GM12878 (cell line): ENCODE results near the gene PAK5. TPM values are rescaled to one million over a fixed set of nuclear protein-coding genes. Genes with fewer than 3 reads are reported as not detected.

ENCODE experiments used
- ATAC-seq: fragments of 200-7000 bp; cut with Tn5 transposase; 3 replicates; pipeline ENCODE4 v1.9.1; 2020; ENCODE audit warnings: mild to moderate bottlenecking, moderate library complexity
- BruUV-seq: library from RNA; stranded (reverse); fragments of 400-500 nt; replicated peaks from 2 replicates; lab custom pipeline; 2021; lab: Mats Ljungman, UMichigan
- CTCF ChIA-PET: fragments of 300-600 bp; sonication (Branson Sonifier 250); formaldehyde crosslinking; extraction: SDS; loops from one replicate; lab custom pipeline; 2021; ENCODE audit warnings: inconsistent platforms; lab: Yijun Ruan, JAX
- POLR2A ChIA-PET: fragments of 350-600 bp; formaldehyde crosslinking; extraction: SDS; loops from one replicate; lab custom pipeline; 2021; ENCODE audit warnings: inconsistent platforms; lab: Charles Lee
- RAD21 ChIA-PET: fragments of 300-600 bp; sonication (Branson Sonifier 250); formaldehyde crosslinking; loops from one replicate; lab custom pipeline; 2023; ENCODE audit warnings: antibody characterized with exemption; ENCODE audit not compliant: unreplicated experiment; lab: Charles Lee
- SMC1A ChIA-PET: fragments of 300-600 bp; sonication (Branson Sonifier 250); formaldehyde crosslinking; loops from one replicate; lab custom pipeline; 2023; ENCODE audit not compliant: unreplicated experiment, uncharacterized antibody; lab: Charles Lee
- DNase-seq: peaks from one replicate; pipeline ENCODE4 v3.0.0-alpha.2; 2011; ENCODE audit warnings: low read depth, low spot score
- FAIRE-seq: peaks from 3 replicates; lab custom pipeline; 2011; peaks lifted over from hg19 to GRCh38; lab: Jason Lieb, UNC
- H2AFZ ChIP-seq: 2 replicates; pipeline ENCODE4 v1.6.0; 2011; ENCODE audit warnings: low read depth, low read length, control low read depth; ENCODE audit not compliant: control insufficient read depth
- H3K27ac ChIP-seq: 2 replicates; pipeline ENCODE4 v1.5.1; 2011; ENCODE audit warnings: control low read depth; ENCODE audit not compliant: control insufficient read depth, insufficient read depth
- H3K27me3 ChIP-seq, 2 experiments: replicated peaks in 1 of 2; 2 replicates each; pipeline versions ENCODE4 v1.6.0 to v1.6.1; 2011; ENCODE audit warnings: low read length in 1 of 2; ENCODE audit not compliant: control insufficient read depth in 2 of 2, insufficient read depth in 2 of 2
- H3K36me3 ChIP-seq, 2 experiments: 2 replicates each; pipeline ENCODE4 v1.5.1; 2011; ENCODE audit warnings: low read length in 1 of 2; ENCODE audit not compliant: control insufficient read depth in 2 of 2, insufficient read depth in 2 of 2
- H3K4me1 ChIP-seq: 2 replicates; pipeline ENCODE4 v1.6.1; 2011; ENCODE audit warnings: mild to moderate bottlenecking, low read length, moderate library complexity, mixed read lengths; ENCODE audit not compliant: control insufficient read depth, insufficient read depth
- H3K4me2 ChIP-seq: 2 replicates; pipeline ENCODE4 v1.6.0; 2011; ENCODE audit warnings: control low read depth; ENCODE audit not compliant: control insufficient read depth, insufficient read depth
- H3K4me3 ChIP-seq: fragments of 200-600 bp; sonication (generic); 2 replicates; pipeline ENCODE4 v1.5.1; 2016
- H3K79me2 ChIP-seq: 2 replicates; pipeline ENCODE4 v1.6.0; 2011; ENCODE audit warnings: low read length; ENCODE audit not compliant: control insufficient read depth, insufficient read depth
- H3K9ac ChIP-seq: 2 replicates; pipeline ENCODE4 v1.8.0; 2011; ENCODE audit warnings: low read length, control low read depth, mixed read lengths; ENCODE audit not compliant: control insufficient read depth, insufficient read depth
- H3K9me3 ChIP-seq: replicated peaks from 3 replicates; pipeline ENCODE4 v1.5.1; 2011; ENCODE audit warnings: mild to moderate bottlenecking, low read length; ENCODE audit not compliant: control insufficient read depth, insufficient read depth
- H4K20me1 ChIP-seq: 2 replicates; pipeline ENCODE4 v1.6.0; 2011; ENCODE audit not compliant: control insufficient read depth, insufficient read depth
- EGR1 ChIP-seq, 2 experiments: IDR thresholded peaks; 1 replicate in 1 of 2; 2 replicates in 1 of 2; pipeline ENCODE4 v1.6.1; 2011 to 2012; ENCODE audit warnings: low read depth in 2 of 2, low read length in 2 of 2, borderline replicate concordance in 1 of 2, mild to moderate bottlenecking in 1 of 2, moderate library complexity in 1 of 2
- IRF4 ChIP-seq: IDR thresholded peaks from 2 replicates; pipeline ENCODE4 v1.6.1; 2011; ENCODE audit warnings: low read depth, low read length
- MXI1 ChIP-seq: fragments of 150-350 bp; IDR thresholded peaks from 2 replicates; pipeline ENCODE4 v1.6.1; 2011; ENCODE audit warnings: low read depth, mild to moderate bottlenecking, inconsistent platforms, low read length, improper control_type of control experiment
- MYC ChIP-seq: IDR thresholded peaks from 2 replicates; pipeline ENCODE4 v1.6.1; 2011; ENCODE audit warnings: mild to moderate bottlenecking, low read length, moderate library complexity, inconsistent platforms; ENCODE audit not compliant: insufficient read depth, insufficient replicate concordance, insufficient read length, severe bottlenecking
- NBN ChIP-seq: fragments of 450-650 bp; IDR thresholded peaks from 2 replicates; pipeline ENCODE4 v1.6.1; 2016
- NFYA ChIP-seq: IDR thresholded peaks from 2 replicates; pipeline ENCODE4 v1.6.1; 2011; ENCODE audit warnings: low read depth, mild to moderate bottlenecking, low read length, improper control_type of control experiment, borderline replicate concordance
- NR2F1 ChIP-seq: fragments of 450-650 bp; conservative IDR thresholded peaks from 2 replicates; pipeline ENCODE4 v1.6.1; 2017; ENCODE audit warnings: mild to moderate bottlenecking
- RAD51 ChIP-seq: fragments of 450-650 bp; IDR thresholded peaks from 2 replicates; pipeline ENCODE4 v1.6.1; 2016; ENCODE audit warnings: moderate library complexity, mild to moderate bottlenecking, inconsistent platforms
- ZNF274 ChIP-seq: IDR thresholded peaks from one replicate; pipeline ENCODE4 v1.8.0; 2011; ENCODE audit not compliant: insufficient read length, insufficient read depth
- WGBS: methylation state at CpG from one replicate; pipeline ENCODE4 v1.1.6; 2016; ENCODE audit warnings: low lambda C conversion rate; ENCODE audit not compliant: insufficient replicate concordance, insufficient coverage; ENCODE audit errors: missing lambda C conversion rate; 5-methylcytosine and 5-hydroxymethylcytosine counted together
- in situ Hi-C: fragments of 300-500 bp; cut with MboI; formaldehyde crosslinking; loops from 9 replicates; pipeline ENCODE4 v1.14.3; 2018; ENCODE audit warnings: mixed read lengths
- intact Hi-C: fragments of 100-400 bp; cut with micrococcal nuclease; formaldehyde crosslinking; loops from one replicate; pipeline ENCODE4 v1.14.2; 2022; ENCODE audit not compliant: unreplicated experiment
- polyA plus RNA-seq, 11 experiments: library from polyadenylated mRNA; depleted of rRNA in 4 of 11; unstranded in 6 of 11; stranded (reverse) in 5 of 11; fragments of >200 nt; fragmentation: Nextera tagmentation in 4 of 11; fragmentation: Illumina TruSeq in 1 of 11; extraction: Ambion mirVana in 4 of 11; extraction: Trizol in 1 of 11; gene quantifications; 1 replicate in 1 of 11; 2 replicates in 10 of 11; pipeline versions ENCODE4 v1.2.1 to v1.2.3, GENCODE V29; 2011 to 2016; ENCODE audit warnings: inconsistent platforms in 2 of 11, missing spikeins in 2 of 11, low read depth in 1 of 11
- total RNA-seq, 4 experiments: library from RNA; depleted of rRNA in 3 of 4; stranded (reverse); fragments of >200 nt in 3 of 4; fragmentation: Illumina TruSeq in 1 of 4; extraction: Trizol in 1 of 4; gene quantifications; 2 replicates each; pipeline versions ENCODE4 v1.2.1 to v1.2.3, GENCODE V29; 2013 to 2021
- TF ChIP-seq, protein P1 (sequence below): fragments of 150-350 bp; IDR thresholded peaks from 2 replicates; pipeline ENCODE4 v1.6.1; 2016; ENCODE audit warnings: low read depth, low read length
- TF ChIP-seq, protein P2 (sequence below): IDR thresholded peaks from 2 replicates; pipeline ENCODE4 v1.6.1; 2012; ENCODE audit warnings: mild to moderate bottlenecking, low read depth, low read length

Gene PAK5
- total and polyA plus RNA-seq, 10 of the 15 experiments (the other 5 are each of a cell fraction or from before 2014, with no cell fraction given) = not detected

DNA sequence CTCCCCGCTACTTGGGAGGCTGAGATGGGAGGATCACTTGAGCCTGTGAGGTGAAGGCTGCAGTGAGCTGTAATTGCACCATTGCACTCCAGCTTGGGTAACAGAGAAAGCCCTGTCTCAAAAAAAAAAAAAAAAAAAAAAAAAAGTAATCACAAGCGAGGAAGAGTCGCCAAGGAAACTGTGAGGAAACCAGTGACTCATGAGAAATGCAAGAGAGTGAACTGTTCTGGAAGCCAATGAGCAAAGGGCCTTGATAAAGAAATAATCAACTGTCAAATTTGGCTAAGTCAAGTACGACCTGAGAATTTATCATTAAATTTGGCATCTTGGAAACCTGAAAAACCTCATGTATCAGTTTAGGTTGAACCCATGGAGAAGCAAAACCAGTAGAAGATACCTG, 340.6 kb downstream of the PAK5 start:
- BruUV-seq = no TSS peak
- Histone ChIP-seq H4K20me1 (no peaks in the 10 kb centered on the region), H3K4me1 (peaks cover 4% of the 10 kb centered on the region; the same call in 1 of the 2 replicates), H3K4me3 (no peak overlapping the region), H3K9me3 (no peaks in the 10 kb centered on the region; the same call in 2 of the 3 replicates), H3K79me2 (no peaks in the 10 kb centered on the region), H2AFZ (no peak overlapping the region), H3K4me2 (no peak overlapping the region), H3K27ac (no peak overlapping the region), H3K27me3 (no peaks in the 10 kb centered on the region), H3K9ac (no peak overlapping the region), H3K36me3 (no peaks in the 10 kb centered on the region)
- ChIA-PET POLR2A (no interaction called here), SMC1A (no interaction called here), RAD21 (no interaction called here), CTCF (interaction anchor here (1.2 kb wide), 1 partner anchor 90 kb away, joined by 4 read pairs; no protein-coding TSS in a partner anchor)
- 5% methylated on average over 4 of the region's 4 CpGs for WGBS
- no peak for FAIRE-seq
- no peak for DNase-seq
- no peak for TF ChIP-seq ZNF274
- in situ Hi-C loops (no loop called here), intact Hi-C loops (no loop called here)
- no peak for ATAC-seq

DNA sequence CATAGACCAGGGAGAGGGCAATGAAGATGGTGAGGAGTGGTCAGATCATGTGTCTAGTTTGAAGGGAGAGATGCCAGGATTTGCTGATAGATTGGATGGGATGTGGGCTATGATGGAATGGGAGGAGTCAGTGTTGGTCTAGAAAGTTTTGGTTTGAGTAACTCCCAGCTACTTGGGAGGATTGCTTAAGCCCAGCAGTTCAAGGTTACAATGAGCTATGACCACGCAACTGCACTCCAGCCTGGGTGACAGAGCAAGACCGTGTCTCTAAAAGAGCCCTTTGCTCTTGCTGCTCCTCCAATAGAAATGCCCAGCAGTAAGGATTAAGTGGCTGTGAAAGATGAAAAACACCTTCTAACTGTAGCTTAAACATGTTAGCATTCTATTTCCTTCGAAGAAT, 342.7 kb downstream of the PAK5 start:
- Histone ChIP-seq H3K9me3 (no peaks in the 10 kb centered on the region; the same call in 2 of the 3 replicates), H3K4me2 (no peak overlapping the region), H3K4me3 (no peak overlapping the region), H3K27me3 (no peaks in the 10 kb centered on the region; a peak in 1 of 4 replicates), H3K36me3 (no peaks in the 10 kb centered on the region), H3K79me2 (no peaks in the 10 kb centered on the region), H3K27ac (no peak overlapping the region), H2AFZ (no peak overlapping the region), H3K4me1 (peaks cover 4% of the 10 kb centered on the region; the same call in 1 of the 2 replicates), H4K20me1 (no peaks in the 10 kb centered on the region), H3K9ac (no peak overlapping the region)
- ATAC-seq (no peak), DNase-seq (no peak), FAIRE-seq (no peak)
- POLR2A ChIA-PET = no interaction called here
- WGBS = 7% methylated on average over 3 of the region's 3 CpGs
- in situ Hi-C loops (no loop called here), intact Hi-C loops (no loop called here)
- no TSS peak for BruUV-seq
- SMC1A ChIA-PET = no interaction called here
- CTCF ChIA-PET = no interaction called here
- RAD21 ChIA-PET = no interaction called here
- TF ChIP-seq MXI1 (no peak), NR2F1 (no peak), RAD51 (no peak), EGR1 (IDR thresholded peaks at IDR 0.05; ENCODE audit: borderline replicate concordance in 1 of 2, low read depth in 2 of 2, low read length in 2 of 2) (no peak), NFYA (no peak), MYC (no peak), NBN (no peak), IRF4 (no peak)
- TF ChIP-seq, protein P1, sequence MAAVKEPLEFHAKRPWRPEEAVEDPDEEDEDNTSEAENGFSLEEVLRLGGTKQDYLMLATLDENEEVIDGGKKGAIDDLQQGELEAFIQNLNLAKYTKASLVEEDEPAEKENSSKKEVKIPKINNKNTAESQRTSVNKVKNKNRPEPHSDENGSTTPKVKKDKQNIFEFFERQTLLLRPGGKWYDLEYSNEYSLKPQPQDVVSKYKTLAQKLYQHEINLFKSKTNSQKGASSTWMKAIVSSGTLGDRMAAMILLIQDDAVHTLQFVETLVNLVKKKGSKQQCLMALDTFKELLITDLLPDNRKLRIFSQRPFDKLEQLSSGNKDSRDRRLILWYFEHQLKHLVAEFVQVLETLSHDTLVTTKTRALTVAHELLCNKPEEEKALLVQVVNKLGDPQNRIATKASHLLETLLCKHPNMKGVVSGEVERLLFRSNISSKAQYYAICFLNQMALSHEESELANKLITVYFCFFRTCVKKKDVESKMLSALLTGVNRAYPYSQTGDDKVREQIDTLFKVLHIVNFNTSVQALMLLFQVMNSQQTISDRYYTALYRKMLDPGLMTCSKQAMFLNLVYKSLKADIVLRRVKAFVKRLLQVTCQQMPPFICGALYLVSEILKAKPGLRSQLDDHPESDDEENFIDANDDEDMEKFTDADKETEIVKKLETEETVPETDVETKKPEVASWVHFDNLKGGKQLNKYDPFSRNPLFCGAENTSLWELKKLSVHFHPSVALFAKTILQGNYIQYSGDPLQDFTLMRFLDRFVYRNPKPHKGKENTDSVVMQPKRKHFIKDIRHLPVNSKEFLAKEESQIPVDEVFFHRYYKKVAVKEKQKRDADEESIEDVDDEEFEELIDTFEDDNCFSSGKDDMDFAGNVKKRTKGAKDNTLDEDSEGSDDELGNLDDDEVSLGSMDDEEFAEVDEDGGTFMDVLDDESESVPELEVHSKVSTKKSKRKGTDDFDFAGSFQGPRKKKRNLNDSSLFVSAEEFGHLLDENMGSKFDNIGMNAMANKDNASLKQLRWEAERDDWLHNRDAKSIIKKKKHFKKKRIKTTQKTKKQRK = no peak
- TF ChIP-seq, protein P2, sequence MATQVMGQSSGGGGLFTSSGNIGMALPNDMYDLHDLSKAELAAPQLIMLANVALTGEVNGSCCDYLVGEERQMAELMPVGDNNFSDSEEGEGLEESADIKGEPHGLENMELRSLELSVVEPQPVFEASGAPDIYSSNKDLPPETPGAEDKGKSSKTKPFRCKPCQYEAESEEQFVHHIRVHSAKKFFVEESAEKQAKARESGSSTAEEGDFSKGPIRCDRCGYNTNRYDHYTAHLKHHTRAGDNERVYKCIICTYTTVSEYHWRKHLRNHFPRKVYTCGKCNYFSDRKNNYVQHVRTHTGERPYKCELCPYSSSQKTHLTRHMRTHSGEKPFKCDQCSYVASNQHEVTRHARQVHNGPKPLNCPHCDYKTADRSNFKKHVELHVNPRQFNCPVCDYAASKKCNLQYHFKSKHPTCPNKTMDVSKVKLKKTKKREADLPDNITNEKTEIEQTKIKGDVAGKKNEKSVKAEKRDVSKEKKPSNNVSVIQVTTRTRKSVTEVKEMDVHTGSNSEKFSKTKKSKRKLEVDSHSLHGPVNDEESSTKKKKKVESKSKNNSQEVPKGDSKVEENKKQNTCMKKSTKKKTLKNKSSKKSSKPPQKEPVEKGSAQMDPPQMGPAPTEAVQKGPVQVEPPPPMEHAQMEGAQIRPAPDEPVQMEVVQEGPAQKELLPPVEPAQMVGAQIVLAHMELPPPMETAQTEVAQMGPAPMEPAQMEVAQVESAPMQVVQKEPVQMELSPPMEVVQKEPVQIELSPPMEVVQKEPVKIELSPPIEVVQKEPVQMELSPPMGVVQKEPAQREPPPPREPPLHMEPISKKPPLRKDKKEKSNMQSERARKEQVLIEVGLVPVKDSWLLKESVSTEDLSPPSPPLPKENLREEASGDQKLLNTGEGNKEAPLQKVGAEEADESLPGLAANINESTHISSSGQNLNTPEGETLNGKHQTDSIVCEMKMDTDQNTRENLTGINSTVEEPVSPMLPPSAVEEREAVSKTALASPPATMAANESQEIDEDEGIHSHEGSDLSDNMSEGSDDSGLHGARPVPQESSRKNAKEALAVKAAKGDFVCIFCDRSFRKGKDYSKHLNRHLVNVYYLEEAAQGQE = no peak
